HG03095 (cell line): ENCODE measurements around the gene KIAA1217.

ENCODE experiments used
- ATAC-seq: cut with Tn5 transposase; IDR thresholded peaks from one replicate; pipeline ENCODE4 v1.9.1; 2021; ENCODE audit warnings: moderate library complexity; ENCODE audit not compliant: unreplicated experiment

Gene KIAA1217

GRCh38 chr10:24207341-24207740 is 1.6 kb upstream of the KIAA1217 start:
- no peak for ATAC-seq

- no peak for ATAC-seq
Observed at GRCh38 chr10:24207781-24208611, 942 bp upstream of the KIAA1217 start.

DNA sequence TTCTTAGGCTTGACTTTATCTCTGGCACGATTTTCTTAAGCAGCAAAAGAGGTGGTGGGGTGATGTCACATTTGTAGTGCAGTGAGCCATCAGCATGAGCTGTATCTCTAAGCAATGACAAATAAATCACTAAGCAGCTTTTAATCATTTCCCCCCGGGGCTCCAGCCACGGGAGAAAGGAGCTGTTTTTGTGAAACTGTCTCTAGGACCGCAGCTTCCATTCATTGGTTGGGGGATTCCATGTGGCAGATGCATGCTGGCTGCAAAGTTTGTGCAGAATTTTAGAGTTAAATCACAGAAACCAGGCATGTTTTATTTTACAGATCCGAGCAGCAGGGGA is 464 bp downstream of the KIAA1217 start:
- ATAC-seq = peak; percentile 24

- peak; percentile 73 for ATAC-seq
Observed at GRCh38 chr10:24209946-24210491, 1.1 kb downstream of the KIAA1217 start.

GRCh38 chr10:24210501-24210900 is 1.6 kb downstream of the KIAA1217 start:
- no peak for ATAC-seq

DNA sequence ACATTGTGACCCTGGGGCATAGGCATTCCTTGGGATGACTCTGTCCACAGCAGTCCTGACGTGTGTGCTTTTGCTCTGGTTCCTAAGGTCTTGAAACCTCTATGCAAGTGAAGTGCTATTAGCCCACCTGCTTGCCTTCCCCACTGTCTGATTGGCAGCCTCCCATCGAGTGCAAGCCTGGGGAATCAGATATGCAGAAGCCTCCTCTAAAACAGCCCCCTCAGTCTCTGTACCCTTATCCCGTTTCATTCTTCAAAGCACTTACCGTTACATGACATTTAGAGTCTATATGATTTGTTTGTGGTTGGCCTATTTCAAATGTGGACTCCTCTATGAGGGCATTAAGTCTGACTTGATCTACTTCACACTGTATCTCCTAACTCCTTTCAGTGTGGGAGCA is 4.3 kb downstream of the KIAA1217 start:
- ATAC-seq = no peak

GRCh38 chr10:24213881-24214280 is 4.9 kb downstream of the KIAA1217 start:
- no peak for ATAC-seq

GRCh38 chr10:24214762-24215161 is 5.8 kb downstream of the KIAA1217 start:
- no peak for ATAC-seq

DNA sequence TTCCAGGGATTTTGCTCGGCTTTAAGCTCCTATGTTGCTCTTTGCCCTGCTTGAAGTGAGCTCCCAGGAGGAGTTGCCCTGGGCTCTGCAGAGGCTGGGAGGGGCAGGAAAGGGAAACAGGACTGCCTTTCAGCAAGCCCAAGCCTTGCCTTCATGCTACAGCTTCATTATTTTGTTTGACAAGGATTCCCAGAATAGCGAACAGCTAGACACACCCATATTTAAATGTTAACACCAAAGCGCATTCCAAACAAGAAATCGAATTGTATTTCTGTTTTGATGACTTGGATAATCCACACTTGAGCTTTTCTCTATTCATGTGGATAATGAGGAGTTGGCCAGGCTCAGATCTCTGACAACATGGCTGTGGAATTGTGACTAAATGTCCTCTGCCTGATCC is 6.3 kb downstream of the KIAA1217 start:
- no peak for ATAC-seq

DNA sequence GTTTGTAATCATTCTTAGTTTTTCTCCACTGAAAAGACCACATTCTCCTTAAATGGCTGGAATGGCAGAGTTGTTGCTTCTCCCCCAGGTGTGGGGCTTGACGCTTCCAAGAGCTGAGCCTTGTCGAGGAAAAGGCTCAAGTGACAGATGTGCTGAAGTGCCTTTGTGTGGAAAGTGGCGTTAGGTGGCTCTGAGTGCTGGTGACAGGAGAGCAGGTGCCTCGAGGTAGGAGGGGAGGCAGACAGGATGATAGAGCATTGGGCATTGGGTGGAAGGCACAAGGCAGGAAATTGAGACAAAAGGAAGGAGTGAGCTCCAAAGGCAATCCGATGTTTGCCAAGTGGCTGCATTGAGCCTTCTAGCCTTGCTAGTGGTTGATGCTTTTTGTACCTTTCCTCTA is 6.7 kb downstream of the KIAA1217 start:
- no peak for ATAC-seq

DNA sequence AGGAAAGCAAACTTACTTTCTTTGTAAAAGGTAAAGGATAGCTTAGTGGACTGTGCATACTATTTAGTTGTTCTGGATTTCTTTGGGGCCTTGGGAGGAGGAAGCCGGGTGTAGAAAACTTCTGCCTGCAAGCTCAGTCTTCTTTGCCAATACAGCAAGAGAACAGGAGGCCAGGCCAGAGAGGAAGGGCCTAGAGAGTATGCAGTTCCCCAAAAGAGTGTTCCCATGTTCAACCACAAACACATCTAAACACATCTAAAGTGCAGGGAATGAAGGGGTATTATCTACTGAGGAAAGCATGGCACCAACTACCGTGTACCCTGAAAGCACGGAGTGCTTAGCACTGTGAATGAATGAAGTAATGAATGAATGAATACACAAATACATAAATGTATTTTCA is 11.0 kb downstream of the KIAA1217 start:
- no peak for ATAC-seq

DNA sequence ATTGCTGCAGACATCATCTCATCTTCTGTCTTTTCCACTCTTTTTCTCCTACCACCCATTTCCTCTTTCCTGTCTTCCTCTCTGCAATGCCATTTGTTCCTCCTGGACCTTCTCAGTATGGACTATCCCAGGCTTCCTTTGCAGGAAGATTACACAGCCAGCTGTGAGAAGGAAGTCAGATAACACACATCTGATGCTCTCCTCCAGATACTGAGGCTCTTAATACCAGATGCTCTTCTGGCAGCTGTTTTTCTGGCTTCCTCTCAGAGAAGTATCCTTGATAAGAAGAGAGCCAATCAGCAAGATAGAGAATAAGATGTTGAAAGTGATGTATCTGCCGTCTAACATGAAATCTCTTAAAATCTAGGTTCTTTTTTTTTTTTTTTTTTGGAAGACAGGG is 14.4 kb downstream of the KIAA1217 start:
- ATAC-seq = no peak

- no peak for ATAC-seq
Observed at GRCh38 chr10:24223953-24224352, 15.0 kb downstream of the KIAA1217 start.

GRCh38 chr10:24228642-24229041 is 19.7 kb downstream of the KIAA1217 start:
- ATAC-seq = no peak

GRCh38 chr10:24229909-24230308 is 21.0 kb downstream of the KIAA1217 start:
- ATAC-seq = no peak

DNA sequence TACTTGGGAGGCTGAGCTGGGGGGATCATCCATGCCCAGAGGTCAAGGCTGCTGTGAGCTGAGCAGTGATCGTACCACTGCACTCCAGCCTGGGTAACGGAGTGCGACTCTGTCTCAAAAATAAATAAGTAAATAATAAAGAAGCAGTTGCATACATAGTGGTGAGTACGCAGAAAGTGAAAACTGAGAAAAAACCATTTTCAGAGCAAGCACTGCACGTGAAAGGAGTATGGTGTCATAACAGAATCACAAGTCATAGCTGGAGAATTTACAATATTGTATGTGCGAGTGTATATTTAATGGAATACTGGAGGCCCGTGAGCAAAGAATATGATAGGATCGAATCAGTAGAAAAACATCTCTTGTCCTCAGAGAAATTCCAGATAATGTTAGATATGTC is 22.3 kb downstream of the KIAA1217 start:
- ATAC-seq = no peak

DNA sequence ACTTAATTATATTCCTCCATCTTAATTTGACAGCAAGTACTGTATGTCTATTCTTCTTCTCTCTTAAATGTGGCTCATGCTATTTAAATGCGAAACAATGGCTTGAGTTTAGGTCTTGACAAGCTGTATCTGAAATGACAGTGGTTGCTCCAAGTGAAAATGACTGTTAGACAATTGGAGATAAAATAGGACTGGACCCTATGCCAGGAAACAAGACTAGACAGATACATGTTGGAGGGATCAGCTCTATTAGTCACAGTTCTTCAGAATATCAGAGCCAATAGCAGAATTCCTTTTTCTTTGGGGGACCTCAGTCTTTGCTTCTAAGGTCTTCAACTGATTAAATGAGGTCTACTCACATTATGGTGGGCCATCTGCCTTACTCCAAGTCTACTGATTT is 25.8 kb downstream of the KIAA1217 start:
- no peak for ATAC-seq

DNA sequence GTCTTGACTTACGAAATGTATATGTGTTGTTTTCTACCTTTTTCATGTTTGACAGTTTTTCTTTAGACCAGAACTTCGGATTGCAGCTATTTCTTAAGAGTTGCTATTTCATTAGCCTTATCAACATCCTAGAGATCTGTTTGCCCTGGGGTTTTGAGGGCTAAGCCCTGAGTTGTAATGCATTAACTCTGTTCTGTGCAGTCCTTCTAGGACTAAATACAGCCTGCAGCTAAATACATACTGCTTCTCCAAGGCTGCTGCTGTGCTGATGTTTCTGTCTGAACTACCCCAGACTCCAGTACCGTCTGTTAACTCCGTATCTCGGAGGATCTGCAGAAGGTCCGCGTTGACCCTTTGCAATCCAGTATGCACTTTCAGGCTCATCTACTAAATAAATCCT is 26.5 kb downstream of the KIAA1217 start:
- no peak for ATAC-seq

DNA sequence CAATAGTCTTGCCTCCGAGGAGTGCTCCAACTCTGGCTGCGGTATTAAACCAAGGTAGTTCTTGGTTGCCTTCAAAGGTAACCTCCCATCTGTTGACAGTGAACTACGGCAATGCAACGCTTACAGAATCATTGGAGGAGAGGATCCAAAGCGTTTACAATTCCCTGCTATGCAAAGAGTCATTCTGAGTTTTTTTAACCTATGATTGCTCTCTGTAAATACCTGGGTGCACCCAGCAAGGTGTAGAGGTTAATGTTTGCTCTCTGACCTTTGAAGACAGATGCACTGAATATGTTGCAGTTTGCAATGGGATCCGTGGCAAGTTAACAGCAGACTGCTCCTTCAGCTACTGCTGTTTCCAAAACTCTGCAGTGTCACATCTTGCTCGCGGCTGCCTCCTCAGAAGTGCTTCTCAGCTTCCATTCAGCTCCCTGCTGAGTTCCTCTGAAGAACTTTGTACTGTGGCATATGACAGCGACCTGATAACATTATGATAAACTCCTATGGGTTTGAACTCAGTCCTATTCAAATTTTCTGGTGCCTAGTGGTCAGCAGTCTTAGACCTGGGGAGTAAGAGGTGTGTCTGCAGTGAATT is 29.0 kb downstream of the KIAA1217 start:
- ATAC-seq = no peak

GRCh38 chr10:24238519-24239247 is 29.7 kb downstream of the KIAA1217 start:
- no peak for ATAC-seq

DNA sequence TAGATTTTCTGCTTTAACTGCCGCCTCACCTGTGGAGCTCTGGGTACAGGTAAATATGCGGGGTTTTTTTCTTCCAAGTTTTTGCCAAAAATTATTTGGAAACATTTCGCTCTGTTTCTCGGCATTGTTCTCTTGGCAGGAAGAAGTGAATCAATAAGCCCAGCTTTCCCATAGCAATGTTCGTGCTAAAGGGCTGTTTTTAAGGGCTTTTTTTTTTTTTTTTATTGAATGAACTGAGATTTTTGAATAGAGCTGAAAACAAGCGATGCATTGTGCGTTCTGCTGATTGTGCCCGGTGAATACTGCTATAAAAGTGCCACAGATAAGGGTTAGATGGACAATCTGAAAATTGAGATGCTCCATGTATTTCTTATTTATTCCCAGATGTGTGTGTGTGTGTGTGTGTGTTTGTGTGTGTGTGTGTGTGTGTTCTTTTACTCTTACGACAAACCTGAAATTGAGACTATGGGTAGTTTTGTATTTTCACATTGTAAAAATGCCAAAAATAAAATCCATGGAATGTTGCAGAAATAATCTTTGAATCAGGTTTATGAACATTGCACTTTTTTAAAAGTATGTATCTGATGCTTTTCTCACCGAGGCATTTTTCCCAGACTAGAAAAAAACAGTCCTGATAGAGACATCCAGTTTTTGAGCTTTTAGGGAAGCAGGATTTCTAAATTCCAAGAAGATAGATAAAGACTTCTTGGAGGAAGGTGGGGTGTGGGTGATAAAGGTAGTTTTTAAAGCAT is 30.5 kb downstream of the KIAA1217 start:
- ATAC-seq = no peak
